NAMALWA (cell line): ENCODE results near the gene AKR1E2.

Experiments used
- DNase-seq: peaks from one replicate; pipeline ENCODE4 v3.0.0-alpha.2; 2015; ENCODE audit warnings: low spot score

The AKR1E2 gene

DNA sequence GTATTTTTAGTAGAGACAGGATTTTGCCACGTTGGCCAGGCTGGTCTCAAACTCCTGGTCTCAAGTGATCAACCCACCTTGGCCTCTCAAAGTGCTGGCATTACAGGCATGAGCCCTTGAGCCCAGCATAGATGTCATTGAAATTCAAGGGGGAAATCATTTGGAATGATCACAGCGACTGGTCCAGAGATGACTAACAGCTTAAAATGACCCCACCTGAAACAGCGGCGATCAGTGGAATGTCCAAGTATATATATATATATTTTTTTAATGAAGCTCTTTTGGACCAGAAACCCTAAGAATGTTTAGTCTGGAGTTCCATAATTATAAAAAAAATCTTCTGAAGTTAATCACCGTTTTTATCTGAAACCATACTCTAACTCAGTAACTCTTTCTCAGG lies 12.5 kb upstream of the AKR1E2 start:
- DNase-seq, result no peak

DNA sequence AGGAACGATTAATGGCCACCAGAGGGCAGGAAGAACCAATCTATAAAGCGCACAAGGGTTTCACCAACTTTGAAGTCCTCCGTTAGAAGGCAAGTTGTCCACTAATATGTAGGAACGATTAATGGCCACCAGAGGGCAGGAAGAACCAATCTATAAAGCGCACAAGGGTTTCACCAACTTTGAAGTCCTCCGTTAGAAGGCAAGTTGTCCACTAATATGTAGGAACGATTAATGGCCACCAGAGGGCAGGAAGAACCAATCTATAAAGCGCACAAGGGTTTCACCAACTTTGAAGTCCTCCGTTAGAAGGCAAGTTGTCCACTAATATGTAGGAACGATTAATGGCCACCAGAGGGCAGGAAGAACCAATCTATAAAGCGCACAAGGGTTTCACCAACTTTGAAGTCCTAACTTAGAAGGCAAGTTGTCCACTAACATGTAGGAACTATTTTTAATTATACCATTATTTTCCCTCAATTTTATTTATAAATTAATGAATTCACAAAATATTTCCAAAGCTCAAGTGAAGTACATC lies 10.3 kb upstream of the AKR1E2 start:
- DNase-seq, result peak; percentile 32

DNA sequence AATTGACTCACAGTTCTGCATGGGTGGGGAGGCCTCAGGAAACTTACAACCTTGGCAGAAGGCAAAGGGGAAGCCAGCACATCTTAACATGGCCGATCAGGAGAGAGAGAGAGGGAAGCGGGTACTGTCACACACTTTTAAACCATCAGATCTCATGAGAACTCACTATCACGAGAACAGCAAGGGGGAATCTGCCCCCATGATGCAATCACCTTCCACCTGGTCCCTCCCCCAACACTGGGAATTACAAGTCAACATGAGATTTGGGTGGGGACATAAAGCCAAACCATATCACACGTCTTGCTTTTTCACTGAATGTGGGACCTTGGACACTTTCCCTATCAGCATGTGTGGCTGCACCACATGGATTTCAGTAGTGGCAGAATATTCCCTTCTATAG lies 9.0 kb upstream of the AKR1E2 start:
- DNase-seq, result no peak

DNA sequence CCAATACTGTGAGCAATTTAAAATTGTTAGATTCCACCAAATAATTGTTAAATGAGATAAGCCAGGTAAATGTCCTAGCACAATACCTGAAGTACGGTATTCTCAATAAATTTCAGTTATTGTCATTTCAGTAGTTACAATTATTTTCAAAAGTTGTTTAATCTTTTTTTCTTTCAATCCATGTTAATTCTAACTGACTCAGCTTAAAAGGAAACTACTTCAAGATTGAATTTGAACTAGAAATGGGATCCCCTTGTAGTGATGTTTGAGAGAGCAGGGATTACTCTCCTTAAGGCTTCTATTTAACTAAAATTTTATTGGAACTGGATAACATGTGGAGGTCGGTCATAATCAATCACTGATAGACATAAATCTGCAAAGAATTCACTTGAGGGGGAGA lies 6.9 kb upstream of the AKR1E2 start:
- DNase-seq, result no peak

DNA sequence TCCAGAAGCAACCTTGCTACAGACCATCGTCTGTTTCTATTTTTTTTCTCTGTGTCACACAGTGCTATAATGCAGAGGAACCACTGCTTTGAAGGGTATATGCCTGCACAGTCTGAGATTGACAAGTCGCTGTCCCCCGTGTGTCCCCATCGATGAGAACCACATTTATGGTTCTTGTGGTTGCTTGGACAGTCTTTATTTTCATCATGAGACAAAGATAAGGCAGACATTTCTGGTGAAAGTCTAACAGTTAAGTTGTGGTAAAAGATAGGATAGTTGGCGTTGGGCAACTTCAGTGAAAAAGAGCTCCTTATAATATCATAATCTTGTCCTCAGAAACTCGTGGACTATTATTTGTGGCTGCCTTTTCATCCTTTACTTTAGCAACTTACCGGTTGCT lies 6.3 kb upstream of the AKR1E2 start:
- DNase-seq, result no peak

DNA sequence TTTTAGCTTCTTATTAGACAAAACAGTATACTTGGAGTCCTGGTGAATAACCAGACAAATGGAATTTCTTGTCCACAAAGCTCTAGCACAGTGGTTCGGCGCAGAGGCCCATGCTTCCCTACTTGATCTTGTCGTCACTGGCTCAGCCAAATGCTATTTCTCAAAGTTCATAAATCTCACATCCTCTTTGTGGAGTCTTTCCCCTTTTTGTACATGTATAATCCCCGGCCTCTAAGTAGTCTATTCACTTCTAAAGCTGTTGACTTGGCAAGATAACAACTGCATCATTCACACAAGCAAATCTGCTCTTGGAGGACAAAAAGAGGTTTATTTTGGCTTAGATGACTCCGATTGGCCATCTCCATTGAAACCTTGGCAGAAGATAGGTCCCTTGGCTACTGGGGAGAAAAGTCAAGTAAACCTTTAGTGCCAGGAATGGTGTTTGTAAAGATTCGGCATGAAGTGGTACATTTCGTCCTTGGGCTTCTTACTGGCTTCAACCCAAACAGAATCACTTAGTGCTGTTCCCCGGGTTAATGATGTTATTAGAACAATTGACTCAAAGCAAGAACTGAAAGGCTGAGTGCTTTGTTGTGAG lies 5.1 kb upstream of the AKR1E2 start:
- DNase-seq, result no peak

DNA sequence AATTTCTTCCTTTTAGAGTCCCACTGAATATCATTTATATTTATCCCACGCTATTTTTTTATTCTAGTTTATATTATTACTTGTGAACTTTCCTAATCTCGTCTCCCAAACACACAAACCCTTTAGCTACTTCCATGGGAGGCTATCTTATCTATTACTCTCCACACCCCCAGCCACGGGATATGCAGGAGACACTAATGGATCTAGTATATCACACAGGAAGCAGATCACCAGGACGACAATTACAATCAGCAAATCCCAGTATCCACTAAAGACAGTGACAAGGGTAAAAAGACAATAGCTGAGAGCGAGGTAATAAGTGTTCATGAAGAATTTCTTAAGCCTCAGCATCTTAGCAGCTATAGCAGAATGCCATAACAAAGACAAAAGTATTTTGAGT lies 3.8 kb upstream of the AKR1E2 start:
- DNase-seq, result no peak

DNA sequence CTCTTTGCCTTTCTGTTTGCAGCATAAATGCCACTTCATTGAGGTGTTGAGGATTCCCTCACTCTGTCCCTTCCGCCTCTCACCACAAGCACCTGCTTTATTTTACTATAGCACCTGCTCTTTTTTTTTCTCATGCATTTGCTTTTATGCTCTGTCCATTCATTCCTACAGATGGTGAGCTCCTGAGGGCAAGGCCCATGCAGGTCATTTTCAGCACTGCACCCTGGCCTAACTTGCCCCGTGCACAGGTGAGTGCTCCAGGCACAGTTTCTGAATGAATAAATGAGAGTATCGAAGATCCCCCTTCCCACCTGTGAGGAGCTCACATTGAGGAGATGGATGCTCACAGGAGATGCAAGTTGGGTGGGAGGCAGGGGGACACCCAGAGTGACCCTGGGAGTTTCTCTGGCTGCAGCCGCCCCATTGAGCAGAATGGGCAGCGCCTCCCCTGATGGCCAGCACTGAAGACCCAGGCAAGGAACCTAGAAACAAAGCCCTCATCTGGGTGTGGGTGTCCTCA lies 1.2 kb upstream of the AKR1E2 start:
- DNase-seq, result no peak

DNA sequence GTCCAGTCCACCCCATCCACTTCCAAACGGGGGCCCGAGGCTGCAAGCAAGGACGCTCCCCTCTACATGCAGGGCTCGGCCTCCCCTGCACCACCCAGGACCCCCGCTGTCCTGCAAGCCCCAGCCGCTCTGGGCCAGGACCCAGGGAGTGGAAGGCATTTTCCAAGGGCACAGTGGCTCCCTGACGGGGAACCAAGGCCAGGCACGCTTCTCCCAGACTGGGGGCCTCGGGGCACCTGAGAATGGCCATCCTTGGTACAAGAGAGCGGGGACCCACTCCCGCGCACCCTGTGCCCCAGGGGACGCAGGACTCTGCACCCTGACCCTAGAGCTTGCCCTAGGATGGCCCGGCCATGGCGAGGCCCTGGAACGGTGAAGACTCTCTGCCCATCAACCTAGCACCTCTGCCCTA lies 545 bp upstream of the AKR1E2 start:
- no peak for DNase-seq

DNA sequence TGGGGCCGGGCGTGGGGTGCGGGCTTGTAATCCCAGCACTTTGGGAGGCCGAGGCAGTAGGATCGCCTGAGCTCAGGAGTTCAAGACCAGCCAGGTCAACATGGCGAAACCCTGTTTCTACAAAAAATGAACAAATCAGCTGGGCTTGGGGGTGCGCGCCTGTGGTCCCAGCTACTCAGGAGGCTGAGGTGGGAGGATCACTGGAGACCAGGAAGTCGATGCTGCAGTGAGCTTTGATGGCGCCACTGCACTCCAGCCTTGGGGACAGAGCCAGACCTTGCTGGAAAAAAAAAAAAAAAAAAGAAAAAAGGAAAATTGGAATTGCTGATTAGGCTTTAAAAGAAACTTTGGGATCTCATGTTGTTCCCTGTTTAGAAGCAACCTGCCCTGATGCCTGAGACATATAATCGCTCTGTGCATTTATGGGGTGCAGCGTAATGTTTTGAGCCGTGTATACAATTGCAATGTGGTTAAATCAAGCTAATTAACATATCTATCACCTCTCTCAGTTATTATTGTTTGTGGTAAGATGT lies 851 bp downstream of the AKR1E2 start:
- no peak for DNase-seq

DNA sequence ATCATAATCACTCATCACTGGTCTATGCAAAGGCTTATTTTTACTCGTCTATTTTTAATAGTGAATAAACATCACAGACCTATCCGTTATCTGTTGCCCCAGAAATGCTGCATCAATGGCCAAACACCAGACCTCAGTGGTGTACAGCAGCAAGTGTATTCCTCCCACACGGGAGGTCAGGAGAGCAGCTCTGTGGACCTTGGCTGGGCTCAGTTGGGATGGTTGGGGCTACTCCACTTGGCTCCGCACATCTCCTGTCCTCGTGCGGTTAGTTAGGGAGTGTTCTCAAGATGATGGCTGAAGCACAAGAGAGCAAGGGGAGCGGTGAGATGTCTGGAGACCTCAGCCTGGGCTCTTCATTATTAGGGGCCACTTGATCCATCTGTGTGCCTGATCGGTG lies 2.0 kb downstream of the AKR1E2 start:
- DNase-seq, result no peak

DNA sequence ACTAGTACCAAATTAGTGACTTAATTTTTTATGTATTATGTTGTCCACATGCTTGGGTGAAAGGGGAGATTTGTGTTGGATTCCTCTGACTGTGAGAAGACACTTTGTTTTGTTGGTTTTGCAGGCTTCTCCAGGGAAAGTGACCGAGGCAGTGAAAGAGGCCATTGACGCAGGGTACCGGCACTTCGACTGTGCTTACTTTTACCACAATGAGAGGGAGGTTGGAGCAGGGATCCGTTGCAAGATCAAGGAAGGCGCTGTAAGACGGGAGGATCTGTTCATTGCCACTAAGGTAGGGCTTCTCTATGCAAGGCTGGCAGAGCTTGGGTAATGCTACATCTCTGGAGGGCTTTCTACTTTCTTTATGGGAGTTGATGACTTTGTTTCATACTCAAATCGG lies 4.5 kb downstream of the AKR1E2 start:
- DNase-seq, result no peak

DNA sequence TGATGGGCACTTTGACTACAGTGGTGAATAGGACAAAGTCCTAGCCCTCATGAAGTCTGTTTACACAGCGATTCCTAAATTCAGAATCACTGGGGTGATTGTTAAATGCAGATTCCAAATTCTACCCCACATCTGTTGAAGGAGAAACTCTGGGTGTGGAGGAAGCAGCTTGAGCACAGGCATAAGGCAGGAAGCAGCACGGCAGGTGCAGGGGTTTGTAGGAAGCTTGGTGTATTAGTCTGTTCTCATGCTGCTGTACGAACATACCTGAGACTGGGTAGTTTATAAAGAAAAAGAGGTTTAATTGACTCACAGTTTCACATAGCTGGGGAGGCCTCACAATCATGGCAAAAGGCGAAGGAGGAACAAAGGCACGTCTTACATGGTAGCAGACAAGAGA lies 5.1 kb downstream of the AKR1E2 start:
- no peak for DNase-seq

DNA sequence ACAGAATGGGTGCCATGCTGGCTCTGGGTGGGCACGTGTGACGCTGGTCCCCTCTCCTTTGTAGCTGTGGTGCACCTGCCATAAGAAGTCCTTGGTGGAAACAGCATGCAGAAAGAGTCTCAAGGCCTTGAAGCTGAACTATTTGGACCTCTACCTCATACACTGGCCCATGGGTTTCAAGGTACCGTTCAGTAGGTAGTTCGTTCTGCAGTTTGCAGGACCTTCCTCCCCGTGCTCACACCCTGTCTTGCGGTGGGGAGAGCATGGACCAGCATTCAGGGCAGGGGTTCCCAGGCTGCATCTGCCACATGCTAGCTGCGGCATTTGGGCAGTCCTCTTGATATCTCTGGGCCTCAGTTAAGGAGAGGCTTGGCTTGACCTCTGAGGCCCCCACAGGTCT lies 7.3 kb downstream of the AKR1E2 start:
- DNase-seq, result no peak

DNA sequence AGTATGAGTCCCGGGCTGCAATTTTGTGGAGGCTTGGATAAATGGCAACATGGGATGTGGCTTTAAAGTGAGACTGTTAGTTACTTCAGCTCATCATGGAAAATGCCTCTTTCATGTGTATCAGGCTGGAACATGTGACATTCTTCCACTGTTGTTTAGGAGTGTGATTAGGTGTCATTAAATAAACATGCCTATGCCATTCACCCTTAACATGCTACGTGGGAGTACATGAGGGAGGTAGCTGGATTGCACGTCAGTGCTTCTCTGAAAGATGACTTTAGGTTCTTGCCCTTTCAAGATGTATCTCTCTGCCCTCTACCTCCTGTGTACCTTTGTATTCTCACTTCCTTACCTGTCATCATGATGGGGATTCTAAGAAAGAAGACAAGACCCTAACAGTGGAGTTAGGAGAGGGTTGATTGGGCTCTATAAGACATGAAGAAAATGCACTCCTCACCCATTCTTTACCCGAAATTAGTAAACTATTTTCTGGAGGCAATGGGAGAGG lies 8.9 kb downstream of the AKR1E2 start:
- DNase-seq, result no peak

DNA sequence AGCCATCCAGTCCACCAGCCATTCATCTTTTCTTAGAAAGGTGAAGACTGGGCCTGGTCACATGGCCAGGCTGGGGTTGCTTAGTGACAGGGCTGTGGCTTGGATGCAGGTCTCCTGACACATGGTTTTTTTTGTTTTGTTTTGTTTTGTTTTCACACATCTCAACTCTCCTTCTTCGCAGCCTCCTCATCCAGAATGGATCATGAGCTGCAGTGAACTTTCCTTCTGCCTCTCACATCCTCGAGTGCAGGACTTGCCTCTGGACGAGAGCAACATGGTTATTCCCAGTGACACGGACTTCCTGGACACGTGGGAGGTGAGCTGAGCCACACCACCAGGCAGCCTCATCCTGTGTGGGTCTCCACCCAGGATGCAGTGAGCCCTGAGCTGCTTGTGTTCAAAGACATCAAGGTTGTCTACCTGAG lies 9.5 kb downstream of the AKR1E2 start:
- DNase-seq, result no peak

DNA sequence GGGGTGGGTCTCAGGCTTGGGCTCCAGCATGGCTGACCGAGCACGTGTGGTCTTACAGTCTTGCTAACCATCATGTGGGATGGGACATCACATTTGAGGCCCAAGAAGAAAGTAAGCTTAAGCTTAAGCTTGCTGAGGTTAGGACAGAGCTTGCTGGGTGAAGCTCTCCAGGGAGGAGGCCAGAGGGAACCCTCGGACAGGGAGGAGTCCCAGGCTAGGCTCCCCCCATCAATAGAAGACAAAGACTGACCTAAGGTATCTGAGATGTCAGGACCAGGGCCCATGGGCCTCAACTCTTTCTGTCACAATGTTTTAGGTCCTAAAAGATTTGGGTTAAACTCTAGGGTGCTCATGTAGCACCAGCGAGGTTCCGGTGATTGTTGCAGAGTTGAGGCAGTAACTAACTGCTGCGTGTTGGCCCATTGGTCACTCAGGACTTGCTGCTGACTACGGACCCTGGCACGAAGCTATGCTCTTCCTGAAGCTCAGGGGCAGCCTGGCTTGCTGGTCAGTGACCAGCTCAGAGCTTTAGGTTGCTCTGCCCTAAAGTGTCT lies 10.5 kb downstream of the AKR1E2 start:
- DNase-seq, result no peak

DNA sequence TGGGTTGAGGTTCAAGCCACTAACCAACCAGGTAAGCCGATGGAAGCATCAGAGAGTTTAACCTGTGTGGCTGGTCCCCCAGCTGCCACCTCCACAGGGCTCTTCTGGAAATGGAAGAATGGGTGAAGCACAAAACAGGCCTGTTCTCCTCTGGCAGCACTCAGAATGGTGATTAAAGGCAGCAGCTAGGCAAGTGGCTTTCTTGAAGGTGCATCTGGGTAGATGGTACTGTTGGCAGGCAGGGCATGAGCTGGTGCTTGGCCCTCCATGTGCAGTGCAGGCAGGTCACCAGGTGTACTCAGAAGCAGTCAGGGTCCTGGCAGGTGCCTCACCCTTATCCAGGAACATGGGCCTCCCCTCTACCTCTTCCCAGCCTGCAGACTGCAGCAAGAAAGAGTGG lies 11.5 kb downstream of the AKR1E2 start:
- no peak for DNase-seq

DNA sequence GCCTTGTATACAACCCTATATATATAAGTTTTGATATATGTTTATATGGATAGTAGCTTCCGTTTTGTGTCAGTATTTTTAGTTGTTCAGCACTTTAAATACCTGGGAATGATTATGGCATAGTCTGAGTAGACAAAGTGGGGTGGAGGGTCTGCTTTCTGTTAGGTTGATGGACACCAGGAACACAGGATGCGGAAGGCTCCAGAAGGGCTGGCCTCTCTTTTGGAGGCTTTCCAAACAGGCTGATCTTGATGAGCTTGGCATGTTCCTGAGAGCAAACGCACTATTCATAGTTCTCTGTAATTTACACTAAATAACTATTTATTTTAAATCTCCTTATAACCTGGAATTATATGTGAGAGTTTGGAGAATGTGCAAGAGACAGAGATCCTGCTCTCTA lies 12.7 kb downstream of the AKR1E2 start:
- DNase-seq, result no peak

DNA sequence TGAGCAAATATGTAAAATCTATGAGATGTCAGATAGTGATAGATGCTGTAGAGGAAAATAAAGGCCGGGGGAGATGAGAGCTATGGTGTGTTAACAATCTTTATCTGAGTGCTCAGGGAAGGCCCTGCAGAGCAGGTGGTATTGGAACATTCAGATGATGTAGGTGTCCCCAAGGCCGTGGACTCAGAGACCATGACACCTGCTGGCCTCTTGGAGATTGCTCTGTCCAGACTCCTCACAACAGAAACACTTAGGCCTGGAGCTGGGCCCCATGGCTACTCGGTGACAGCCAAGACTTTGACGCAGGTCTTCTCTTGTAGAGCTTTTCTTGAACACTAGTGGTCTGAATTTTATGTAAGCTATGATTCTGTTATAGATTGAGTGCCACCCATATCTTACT lies 13.3 kb downstream of the AKR1E2 start:
- DNase-seq, result no peak

DNA sequence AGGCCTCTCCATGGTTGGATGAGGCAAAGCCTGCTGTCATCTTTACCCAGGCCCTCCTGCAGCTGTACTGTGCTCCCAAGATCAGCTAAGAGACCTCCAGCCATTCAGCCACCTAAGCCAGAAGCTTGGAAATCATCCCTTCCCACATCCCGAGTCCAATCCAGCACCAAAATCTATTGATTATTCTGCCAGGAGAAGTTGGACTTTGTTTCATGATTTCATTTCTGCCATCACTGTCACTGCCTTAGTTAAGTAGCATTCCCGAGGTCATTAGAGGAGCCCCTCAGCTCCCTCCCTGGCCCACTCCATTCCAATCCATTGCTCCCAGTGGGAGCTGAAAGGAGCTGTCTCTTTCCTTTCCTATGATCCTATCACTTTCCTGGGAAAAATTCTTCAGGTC lies 14.1 kb downstream of the AKR1E2 start:
- DNase-seq, result no peak

DNA sequence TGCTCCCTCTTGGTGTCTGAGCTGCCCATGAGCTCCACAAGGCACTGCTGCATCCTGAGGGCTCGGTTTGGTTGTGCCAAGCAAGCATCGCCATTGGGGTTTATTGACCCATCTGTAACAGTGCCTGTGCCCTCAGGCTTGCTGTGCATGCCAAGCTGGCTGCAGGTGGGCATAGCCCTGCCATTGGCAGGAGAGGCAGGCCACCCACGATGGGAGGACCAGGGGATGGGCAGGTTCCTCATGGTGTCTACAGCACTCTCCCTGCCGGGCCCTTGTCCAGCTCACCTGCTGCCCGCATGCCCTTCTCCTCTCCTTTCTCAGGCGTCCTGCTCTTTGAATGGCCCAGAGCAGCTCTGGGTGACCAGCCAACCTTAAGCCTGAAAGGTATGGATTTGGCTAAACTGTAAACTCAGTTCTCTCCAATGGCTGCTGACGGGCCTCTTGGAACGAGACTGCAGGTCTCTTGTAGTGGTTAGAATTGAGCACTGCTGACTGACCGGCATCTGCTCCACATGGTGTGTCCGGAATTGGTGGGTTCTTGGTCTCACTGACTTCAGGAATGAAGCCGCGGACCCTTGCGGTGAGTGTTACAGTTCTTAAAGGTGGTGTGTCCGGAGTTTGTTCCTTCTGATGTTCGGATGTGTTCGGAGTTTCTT lies 17.6 kb downstream of the AKR1E2 start:
- DNase-seq, result no peak

DNA sequence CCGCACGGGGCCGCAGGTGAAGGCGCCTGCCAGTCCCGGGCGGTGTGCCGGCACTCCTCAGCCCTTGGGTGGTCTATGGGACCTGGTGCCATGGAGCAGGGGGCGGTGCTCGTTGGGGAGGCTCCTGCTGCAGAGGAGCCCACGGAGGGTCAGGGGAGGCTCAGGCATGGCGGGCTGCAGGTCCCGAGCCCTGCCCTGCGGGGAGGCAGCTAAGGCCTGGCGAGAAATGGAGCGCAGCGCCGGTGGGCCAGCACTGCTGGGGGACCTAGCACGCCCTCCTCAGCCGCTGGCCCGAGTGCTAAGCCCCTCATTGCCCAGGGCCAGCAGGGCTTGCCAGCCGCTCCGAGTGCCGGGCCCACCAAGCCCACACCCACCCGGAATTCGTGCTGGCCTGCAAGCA lies 18.9 kb downstream of the AKR1E2 start:
- no peak for DNase-seq
